Caco-2 (cell line): ENCODE results near the gene MCAM. TPM values are rescaled to one million over a fixed set of nuclear protein-coding genes. Genes with fewer than 3 reads are reported as not detected.

Source experiments
- BruUV-seq: library from RNA; stranded (reverse); fragments of 400-500 nt; replicated peaks from 2 replicates; lab custom pipeline; 2021; lab: Mats Ljungman, UMichigan
- CTCF ChIA-PET: fragments of 300-600 bp; sonication (Branson Sonifier 250); formaldehyde crosslinking; loops from one replicate; lab custom pipeline; 2022; ENCODE audit warnings: antibody characterized with exemption; lab: Charles Lee
- POLR2A ChIA-PET: fragments of 300-600 bp; sonication (Branson Sonifier 250); formaldehyde crosslinking; loops from one replicate; lab custom pipeline; 2022; ENCODE audit warnings: antibody characterized with exemption; lab: Charles Lee
- DNase-seq, 2 experiments: peaks; one replicate each; pipeline versions ENCODE4 v3.0.0 to v3.0.0-alpha.2; 2020 to 2022
- H3K27me3 ChIP-seq: replicated peaks from 2 replicates; pipeline ENCODE4 v1.6.0; 2011; ENCODE audit warnings: low read length; ENCODE audit not compliant: control insufficient read depth, insufficient read depth
- H3K36me3 ChIP-seq: 2 replicates; pipeline ENCODE4 v1.5.1; 2011; ENCODE audit warnings: low read length; ENCODE audit not compliant: control insufficient read depth, insufficient read depth
- H3K4me1 ChIP-seq: fragments of 250-450 bp; sonication (Bioruptor Pico); 2 replicates; pipeline ENCODE4 v1.5.1; 2020; ENCODE audit warnings: mild to moderate bottlenecking
- H3K4me3 ChIP-seq: 2 replicates; pipeline ENCODE4 v1.5.1; 2011; ENCODE audit warnings: low read depth, mild to moderate bottlenecking, control low read depth, low read length
- H3K9me3 ChIP-seq: fragments of 250-450 bp; sonication (Bioruptor Pico); 2 replicates; pipeline ENCODE4 v1.5.1; 2020; ENCODE audit warnings: mild to moderate bottlenecking, moderate library complexity
- H3K27ac Mint-ChIP-seq: one replicate; pipeline ENCODE4 v1.8.0; 2022; ENCODE audit warnings: mixed read lengths; ENCODE audit not compliant: unreplicated experiment
- H3K27me3 Mint-ChIP-seq: one replicate; pipeline ENCODE4 v1.8.0; 2022; ENCODE audit warnings: mixed read lengths; ENCODE audit not compliant: insufficient read depth, unreplicated experiment
- H3K36me3 Mint-ChIP-seq: one replicate; pipeline ENCODE4 v1.8.0; 2022; ENCODE audit warnings: mild to moderate bottlenecking, mixed read lengths; ENCODE audit not compliant: insufficient read depth, unreplicated experiment
- H3K4me1 Mint-ChIP-seq: one replicate; pipeline ENCODE4 v1.8.0; 2022; ENCODE audit warnings: low read depth, mixed read lengths; ENCODE audit not compliant: unreplicated experiment
- H3K4me3 Mint-ChIP-seq: one replicate; pipeline ENCODE4 v1.8.0; 2022; ENCODE audit warnings: mild to moderate bottlenecking, moderate library complexity, mixed read lengths; ENCODE audit not compliant: unreplicated experiment
- H3K9me3 Mint-ChIP-seq: one replicate; pipeline ENCODE4 v1.8.0; 2022; ENCODE audit warnings: mixed read lengths; ENCODE audit not compliant: unreplicated experiment
- intact Hi-C: fragments of 100-400 bp; cut with micrococcal nuclease; formaldehyde crosslinking; loops from one replicate; pipeline ENCODE4 v1.10.0; 2022; ENCODE audit not compliant: unreplicated experiment
- total RNA-seq: library from RNA; stranded (reverse); gene quantifications from 2 replicates; pipeline ENCODE4 v1.2.3, GENCODE V29; 2022
- TF ChIP-seq, protein P1 (sequence below), 2 experiments: fragments of 200-600 bp in 1 of 2; IDR thresholded peaks; 1 replicate in 1 of 2; 2 replicates in 1 of 2; pipeline versions ENCODE4 v1.5.1 to v1.8.0; 2011 to 2022; ENCODE audit warnings: antibody characterized with exemption in 1 of 2, control low read depth in 1 of 2, inconsistent platforms in 1 of 2, low read depth in 1 of 2, low read length in 1 of 2, mild to moderate bottlenecking in 1 of 2, moderate library complexity in 1 of 2; ENCODE audit not compliant: insufficient read depth in 1 of 2, severe bottlenecking in 1 of 2, unreplicated experiment in 1 of 2

MCAM gene
- total RNA-seq, 1 experiment from 2014 or later: 9.8 TPM

DNA sequence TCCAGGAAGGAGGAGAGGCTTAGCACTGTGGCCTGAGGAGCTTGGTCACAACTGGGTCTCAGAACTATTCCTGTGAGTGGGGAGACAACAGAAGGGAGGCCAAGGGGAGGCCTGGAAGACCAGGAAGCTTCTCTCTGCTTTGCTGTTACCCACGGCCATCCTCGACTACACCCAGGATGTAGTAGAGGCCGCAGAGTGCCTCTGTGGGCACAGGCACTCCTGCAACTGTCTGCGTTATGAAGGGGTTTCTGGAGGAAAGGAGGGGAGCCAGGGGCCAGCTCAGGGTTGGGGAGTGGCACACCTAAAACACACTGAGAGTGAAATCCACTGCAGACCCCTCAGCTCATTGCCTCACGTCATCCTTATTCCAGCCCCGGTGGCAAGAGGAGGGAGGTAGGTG is 33.4 kb upstream of the MCAM start:
- intact Hi-C loops: no loop called here
- no peak overlapping the region for H3K4me3 Mint-ChIP-seq
- Histone ChIP-seq H3K4me1 (peaks cover 7% of the 10 kb centered on the region; the same call in 1 of the 2 replicates), H3K36me3 (no peaks in the 10 kb centered on the region), H3K4me3 (no peak overlapping the region), H3K9me3 (no peaks in the 10 kb centered on the region), H3K27me3 (no peaks in the 10 kb centered on the region)
- H3K27ac Mint-ChIP-seq: no peak overlapping the region
- POLR2A ChIA-PET: no interaction called here
- peaks cover 8% of the 10 kb centered on the region for H3K4me1 Mint-ChIP-seq
- CTCF ChIA-PET: interaction anchor here (1.0 to 1.7 kb wide), 3 partner anchors 10 to 12 kb away, joined by 3 to 7 read pairs (median 7); no protein-coding TSS in a partner anchor
- no TSS peak for BruUV-seq
- H3K36me3 Mint-ChIP-seq: peaks cover 1% of the 10 kb centered on the region
- no peaks in the 10 kb centered on the region for H3K9me3 Mint-ChIP-seq
- peaks cover 3% of the 10 kb centered on the region for H3K27me3 Mint-ChIP-seq
- no peak for DNase-seq
- TF ChIP-seq, protein P1, sequence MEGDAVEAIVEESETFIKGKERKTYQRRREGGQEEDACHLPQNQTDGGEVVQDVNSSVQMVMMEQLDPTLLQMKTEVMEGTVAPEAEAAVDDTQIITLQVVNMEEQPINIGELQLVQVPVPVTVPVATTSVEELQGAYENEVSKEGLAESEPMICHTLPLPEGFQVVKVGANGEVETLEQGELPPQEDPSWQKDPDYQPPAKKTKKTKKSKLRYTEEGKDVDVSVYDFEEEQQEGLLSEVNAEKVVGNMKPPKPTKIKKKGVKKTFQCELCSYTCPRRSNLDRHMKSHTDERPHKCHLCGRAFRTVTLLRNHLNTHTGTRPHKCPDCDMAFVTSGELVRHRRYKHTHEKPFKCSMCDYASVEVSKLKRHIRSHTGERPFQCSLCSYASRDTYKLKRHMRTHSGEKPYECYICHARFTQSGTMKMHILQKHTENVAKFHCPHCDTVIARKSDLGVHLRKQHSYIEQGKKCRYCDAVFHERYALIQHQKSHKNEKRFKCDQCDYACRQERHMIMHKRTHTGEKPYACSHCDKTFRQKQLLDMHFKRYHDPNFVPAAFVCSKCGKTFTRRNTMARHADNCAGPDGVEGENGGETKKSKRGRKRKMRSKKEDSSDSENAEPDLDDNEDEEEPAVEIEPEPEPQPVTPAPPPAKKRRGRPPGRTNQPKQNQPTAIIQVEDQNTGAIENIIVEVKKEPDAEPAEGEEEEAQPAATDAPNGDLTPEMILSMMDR (IDR thresholded peaks at IDR 0.05; ENCODE audit: insufficient read depth in 1 of 2, low read depth in 1 of 2, low read length in 1 of 2, severe bottlenecking in 1 of 2, unreplicated experiment in 1 of 2): no peak

DNA sequence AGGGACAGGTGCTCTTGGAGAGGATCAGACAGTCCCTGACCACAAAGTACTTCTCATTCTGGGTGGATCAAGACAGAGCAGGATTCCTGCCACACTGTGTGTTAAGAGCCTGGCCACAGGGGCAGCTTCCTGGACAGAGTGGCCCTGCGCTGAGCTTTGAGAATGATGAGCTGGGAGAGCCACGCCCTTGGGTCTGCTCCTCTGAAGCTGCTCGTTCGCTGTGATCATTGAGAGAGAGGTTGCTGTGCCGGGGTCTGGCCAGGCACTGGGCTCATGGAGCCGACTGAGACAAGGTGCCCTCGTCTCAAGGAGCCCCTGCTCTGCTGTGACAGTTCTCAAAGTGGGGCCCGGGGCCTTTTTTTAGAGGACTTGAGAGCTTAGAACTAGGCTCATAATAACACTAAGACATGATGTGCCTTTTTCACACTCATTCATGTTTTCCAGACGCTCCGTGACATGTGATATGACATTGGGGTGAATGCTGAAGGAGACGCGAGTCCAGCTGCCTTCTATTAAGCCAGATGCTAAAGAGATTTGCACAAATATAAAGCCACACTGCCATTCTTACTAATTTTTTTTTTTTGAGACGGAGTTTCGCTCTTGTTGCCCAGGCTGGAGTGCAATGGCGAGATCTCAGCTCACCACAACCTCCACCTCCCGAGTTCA is 31.1 kb upstream of the MCAM start:
- POLR2A ChIA-PET: interaction anchor here (0.5 to 1.4 kb wide), 2 partner anchors 11 to 13 kb away, joined by 3 to 10 read pairs; no protein-coding TSS in a partner anchor
- H3K27me3 Mint-ChIP-seq: peaks cover 3% of the 10 kb centered on the region
- no peaks in the 10 kb centered on the region for H3K36me3 Mint-ChIP-seq

DNA sequence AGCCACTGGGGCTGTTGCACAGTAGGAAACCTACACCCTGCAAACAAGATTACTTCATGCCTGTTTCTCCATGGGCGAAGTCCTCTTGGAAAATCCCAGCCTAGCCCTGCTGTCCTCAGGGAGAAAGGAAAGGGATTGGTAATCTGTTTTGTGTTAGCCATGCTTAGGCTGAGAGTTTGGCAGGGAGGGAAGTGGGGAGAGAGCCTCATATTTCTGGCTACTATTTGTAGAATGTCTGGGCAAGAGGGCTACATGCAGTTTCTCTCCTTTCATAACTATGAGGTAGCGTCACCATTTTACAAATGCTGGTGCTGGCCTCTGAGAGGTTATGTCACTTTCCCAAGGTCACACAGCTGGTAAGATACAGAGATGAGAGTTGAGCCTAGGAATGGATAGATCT is 30.3 kb upstream of the MCAM start:
- H3K36me3 Mint-ChIP-seq: no peaks in the 10 kb centered on the region
- CTCF ChIA-PET: interaction anchor here (0.8 to 2.5 kb wide), 3 partner anchors 7 to 14 kb away, joined by 6 to 14 read pairs (median 8); no protein-coding TSS in a partner anchor

More for the DNA sequence above, 31.1 kb upstream of the MCAM start:
- Histone ChIP-seq H3K36me3 (no peaks in the 10 kb centered on the region), H3K4me1 (peaks cover 4% of the 10 kb centered on the region; the same call in 1 of the 2 replicates), H3K27me3 (no peaks in the 10 kb centered on the region), H3K4me3 (no peak overlapping the region), H3K9me3 (no peaks in the 10 kb centered on the region)
- CTCF ChIA-PET: interaction anchor here (0.8 to 2.5 kb wide), 5 partner anchors 8 to 26 kb away, joined by 3 to 14 read pairs (median 6); no protein-coding TSS in a partner anchor
- no peaks in the 10 kb centered on the region for H3K9me3 Mint-ChIP-seq
- no peak for DNase-seq
- TF ChIP-seq, protein P1 (IDR thresholded peaks at IDR 0.05; ENCODE audit: insufficient read depth in 1 of 2, low read depth in 1 of 2, low read length in 1 of 2, severe bottlenecking in 1 of 2, unreplicated experiment in 1 of 2): no peak
- no peak overlapping the region for H3K4me3 Mint-ChIP-seq
- intact Hi-C loops: no loop called here
- peaks cover 6% of the 10 kb centered on the region for H3K4me1 Mint-ChIP-seq
- no peak overlapping the region for H3K27ac Mint-ChIP-seq
- no TSS peak for BruUV-seq

More for the DNA sequence above, 30.3 kb upstream of the MCAM start:
- no peak for DNase-seq
- no peak overlapping the region for H3K4me3 Mint-ChIP-seq
- no peaks in the 10 kb centered on the region for H3K9me3 Mint-ChIP-seq
- TF ChIP-seq, protein P1 (IDR thresholded peaks at IDR 0.05; ENCODE audit: insufficient read depth in 1 of 2, low read depth in 1 of 2, low read length in 1 of 2, severe bottlenecking in 1 of 2, unreplicated experiment in 1 of 2): no peak
- H3K36me3 ChIP-seq: no peaks in the 10 kb centered on the region
- intact Hi-C loops: no loop called here
- H3K27me3 ChIP-seq: no peaks in the 10 kb centered on the region
- BruUV-seq: no TSS peak
- peaks cover 3% of the 10 kb centered on the region for H3K27me3 Mint-ChIP-seq
- H3K4me3 ChIP-seq: no peak overlapping the region
- no peaks in the 10 kb centered on the region; the same call in 1 of the 2 replicates for H3K4me1 ChIP-seq
- no peaks in the 10 kb centered on the region for H3K9me3 ChIP-seq
- H3K4me1 Mint-ChIP-seq: no peaks in the 10 kb centered on the region
- POLR2A ChIA-PET: interaction anchor here (0.5 to 1.4 kb wide), 2 partner anchors 10 to 14 kb away, joined by 3 to 10 read pairs; no protein-coding TSS in a partner anchor
- no peak overlapping the region for H3K27ac Mint-ChIP-seq
